HG02884 (cell line): ENCODE measurements around the gene MIER3.
"Not testable (repeated sequence)": the region's sequence is repeated elsewhere in the genome, so short reads cannot be mapped to it uniquely, and the experiment has no call there.

Experiments
- ATAC-seq: cut with Tn5 transposase; IDR thresholded peaks from one replicate; pipeline ENCODE4 v1.9.1; 2021; ENCODE audit warnings: mild to moderate bottlenecking, moderate library complexity; ENCODE audit not compliant: unreplicated experiment

The MIER3 gene

GRCh38 chr5:56951946-56952691, at the start of gene MIER3:
Gene MIER3, minus strand, starts transcription at chr5:56952123. Its CDS starts 21 bp downstream, at chr5:56952102.
- peak; percentile 89 for ATAC-seq

GRCh38 chr5:56995596-56995995, 43.7 kb upstream of the MIER3 start:
- no peak for ATAC-seq

- no peak for ATAC-seq
Measured at GRCh38 chr5:56993241-56993640, 41.3 kb upstream of the MIER3 start.

- ATAC-seq = no peak
Measured at GRCh38 chr5:56989676-56990075, 37.8 kb upstream of the MIER3 start.

- ATAC-seq = no peak
Measured at GRCh38 chr5:56988490-56988889, 36.6 kb upstream of the MIER3 start.

- ATAC-seq = no peak
Measured at GRCh38 chr5:56987171-56987570, 35.2 kb upstream of the MIER3 start.

GRCh38 chr5:56986626-56986947, 34.7 kb upstream of the MIER3 start:
- ATAC-seq = peak; percentile 35

- peak; percentile 63 for ATAC-seq
Measured at GRCh38 chr5:56985936-56986625, 34.2 kb upstream of the MIER3 start.

GRCh38 chr5:56984445-56984844, 32.5 kb upstream of the MIER3 start:
- ATAC-seq = no peak

- ATAC-seq = peak; percentile 59
Measured at GRCh38 chr5:56983593-56984361, 31.9 kb upstream of the MIER3 start.

- no peak for ATAC-seq
Measured at GRCh38 chr5:56981548-56982315, 29.8 kb upstream of the MIER3 start.

- no peak for ATAC-seq
Measured at GRCh38 chr5:56979968-56980367, 28.0 kb upstream of the MIER3 start.

- ATAC-seq = not testable (repeated sequence)
Measured at GRCh38 chr5:56979526-56979925, 27.6 kb upstream of the MIER3 start.

GRCh38 chr5:56977822-56978221, 25.9 kb upstream of the MIER3 start:
- no peak for ATAC-seq

- no peak for ATAC-seq
Measured at GRCh38 chr5:56977021-56977420, 25.1 kb upstream of the MIER3 start.

- no peak for ATAC-seq
Measured at GRCh38 chr5:56974241-56974640, 22.3 kb upstream of the MIER3 start.

- no peak for ATAC-seq
Measured at GRCh38 chr5:56973473-56973872, 21.6 kb upstream of the MIER3 start.

- ATAC-seq = no peak
Measured at GRCh38 chr5:56971275-56971674, 19.4 kb upstream of the MIER3 start.

GRCh38 chr5:56964173-56964572, 12.2 kb upstream of the MIER3 start:
- ATAC-seq = no peak

- ATAC-seq = no peak
Measured at GRCh38 chr5:56963246-56963645, 11.3 kb upstream of the MIER3 start.

- ATAC-seq = no peak
Measured at GRCh38 chr5:56962286-56962685, 10.4 kb upstream of the MIER3 start.
